GM19099 (cell line): ENCODE data around the gene ERBB2.

Source experiments
- POLR2A ChIP-seq: IDR thresholded peaks from 3 replicates; pipeline ENCODE4 v1.6.1; 2011; ENCODE audit warnings: low read depth; ENCODE audit not compliant: insufficient read length; ENCODE audit errors: extremely low read depth

ERBB2 gene

GRCh38 chr17:39699818-39700147, at the start of gene ERBB2:
Gene ERBB2, plus strand, starts transcription at chr17:39700064. Its CDS starts 175 bp downstream, at chr17:39700239.
- TF ChIP-seq POLR2A = no peak

GRCh38 chr17:39650121-39650579, 49.7 kb upstream of the ERBB2 start:
- TF ChIP-seq POLR2A = no peak

- no peak for TF ChIP-seq POLR2A
These were observed 47.8 kb upstream of the ERBB2 start for GRCh38 chr17:39651923-39652586.

DNA sequence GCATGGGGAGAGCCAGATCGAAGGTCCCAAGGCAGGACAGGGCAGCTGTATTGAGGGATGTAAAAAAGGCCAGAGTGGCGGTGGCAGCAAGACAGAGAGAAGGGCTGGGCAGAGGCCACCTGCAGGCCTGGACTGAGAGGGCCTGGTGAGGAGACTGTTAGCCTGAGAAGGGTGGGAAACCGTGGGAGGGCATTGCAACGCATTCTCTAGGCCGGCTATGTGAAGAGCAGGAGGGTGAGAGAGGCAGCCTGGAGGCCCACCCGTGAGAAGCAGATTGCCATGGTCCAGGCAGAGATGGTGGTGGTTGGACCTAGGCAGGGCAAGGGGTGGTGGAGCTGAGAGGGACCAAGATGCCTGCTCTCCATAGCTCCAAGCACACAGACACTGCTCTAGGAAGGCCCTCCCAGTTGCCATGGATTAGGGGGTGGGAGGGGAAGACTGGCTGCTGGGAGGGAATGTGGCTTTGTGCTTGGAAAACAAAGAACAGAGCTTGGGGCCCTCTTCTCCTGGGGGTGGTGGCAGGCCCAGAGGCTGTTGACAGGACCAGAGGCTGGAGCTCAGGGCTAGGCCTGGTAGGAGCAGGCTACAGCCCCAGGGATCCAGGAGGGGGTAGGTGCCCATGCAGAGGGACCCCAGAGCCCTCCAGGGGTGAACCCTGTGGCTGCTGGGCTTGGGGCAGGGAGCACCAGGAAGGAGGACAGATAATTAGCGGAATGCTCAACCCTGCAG, 47.1 kb upstream of the ERBB2 start:
- no peak for TF ChIP-seq POLR2A

- no peak for TF ChIP-seq POLR2A
These were observed 46.6 kb upstream of the ERBB2 start for GRCh38 chr17:39653316-39653661.

- TF ChIP-seq POLR2A = no peak
These were observed 46.1 kb upstream of the ERBB2 start for GRCh38 chr17:39653662-39654331.

DNA sequence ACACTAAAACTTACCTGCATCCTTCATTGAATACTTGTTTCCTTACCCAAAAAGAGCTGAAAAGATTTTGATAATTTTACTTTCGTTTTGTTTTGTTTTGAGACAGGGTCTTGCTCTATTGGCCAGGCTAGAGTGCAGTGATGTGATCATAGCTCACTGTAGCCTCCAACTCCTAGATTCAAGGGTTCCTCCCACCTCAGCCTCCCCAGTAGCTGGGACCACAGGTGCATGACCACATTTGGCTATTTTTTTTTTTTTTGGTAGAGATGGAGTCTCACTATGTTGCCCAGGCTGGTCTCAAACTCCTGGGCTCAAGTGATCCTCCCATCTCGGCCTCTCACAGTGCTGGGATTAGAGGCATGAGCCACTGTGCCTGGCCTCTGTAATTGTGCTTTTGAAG, 44.8 kb upstream of the ERBB2 start:
- TF ChIP-seq POLR2A = no peak

- TF ChIP-seq POLR2A = no peak
These were observed 41.5 kb upstream of the ERBB2 start for GRCh38 chr17:39658346-39658745.

DNA sequence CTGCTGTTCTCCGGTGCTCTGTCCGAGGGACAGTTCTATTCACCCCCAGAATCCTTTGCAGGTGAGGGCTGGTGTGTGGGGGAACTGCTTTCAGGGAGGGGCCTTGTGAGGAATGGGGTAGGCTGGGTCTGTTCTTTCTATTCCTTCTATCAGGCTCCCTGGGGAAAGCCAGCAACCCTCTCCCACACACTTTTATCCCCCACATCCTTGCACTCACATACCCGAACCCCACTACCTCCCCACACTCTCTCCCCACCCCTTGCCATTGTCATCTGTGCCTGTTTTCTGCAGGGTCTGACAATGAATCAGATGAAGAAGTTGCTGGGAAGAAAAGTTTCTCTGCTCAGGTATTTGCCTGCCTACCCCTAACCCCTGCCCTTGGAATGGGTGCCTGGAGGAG, 41.1 kb upstream of the ERBB2 start:
- TF ChIP-seq POLR2A = no peak

- no peak for TF ChIP-seq POLR2A
These were observed 40.4 kb upstream of the ERBB2 start for GRCh38 chr17:39659279-39660010.

GRCh38 chr17:39660011-39660360, 39.9 kb upstream of the ERBB2 start:
- no peak for TF ChIP-seq POLR2A

- no peak for TF ChIP-seq POLR2A
These were observed 39.2 kb upstream of the ERBB2 start for GRCh38 chr17:39660397-39661385.

GRCh38 chr17:39661744-39662541, 37.9 kb upstream of the ERBB2 start:
- no peak for TF ChIP-seq POLR2A

DNA sequence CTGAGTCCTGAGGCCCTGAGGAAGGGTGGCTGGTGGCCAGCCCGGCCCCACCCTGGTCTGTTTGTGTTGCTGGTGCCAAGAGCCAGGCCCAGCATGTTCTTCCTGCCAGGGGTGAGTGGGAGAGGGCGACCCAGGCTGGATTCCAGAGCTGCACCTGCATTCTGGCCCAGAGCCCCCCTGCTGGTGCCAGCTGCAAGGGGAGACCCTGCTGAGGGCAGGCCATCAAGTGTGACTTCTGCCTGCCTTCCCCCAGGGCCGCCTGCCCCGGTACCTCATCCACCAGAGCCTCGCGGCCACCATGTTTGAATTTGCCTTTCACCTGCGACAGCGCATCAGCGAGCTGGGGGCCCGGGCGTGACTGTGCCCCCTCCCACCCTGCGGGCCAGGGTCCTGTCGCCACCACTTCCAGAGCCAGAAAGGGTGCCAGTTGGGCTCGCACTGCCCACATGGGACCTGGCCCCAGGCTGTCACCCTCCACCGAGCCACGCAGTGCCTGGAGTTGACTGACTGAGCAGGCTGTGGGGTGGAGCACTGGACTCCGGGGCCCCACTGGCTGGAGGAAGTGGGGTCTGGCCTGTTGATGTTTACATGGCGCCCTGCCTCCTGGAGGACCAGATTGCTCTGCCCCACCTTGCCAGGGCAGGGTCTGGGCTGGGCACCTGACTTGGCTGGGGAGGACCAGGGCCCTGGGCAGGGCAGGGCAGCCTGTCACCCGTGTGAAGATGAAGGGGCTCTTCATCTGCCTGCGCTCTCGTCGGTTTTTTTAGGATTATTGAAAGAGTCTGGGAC, 37.1 kb upstream of the ERBB2 start:
- no peak for TF ChIP-seq POLR2A

DNA sequence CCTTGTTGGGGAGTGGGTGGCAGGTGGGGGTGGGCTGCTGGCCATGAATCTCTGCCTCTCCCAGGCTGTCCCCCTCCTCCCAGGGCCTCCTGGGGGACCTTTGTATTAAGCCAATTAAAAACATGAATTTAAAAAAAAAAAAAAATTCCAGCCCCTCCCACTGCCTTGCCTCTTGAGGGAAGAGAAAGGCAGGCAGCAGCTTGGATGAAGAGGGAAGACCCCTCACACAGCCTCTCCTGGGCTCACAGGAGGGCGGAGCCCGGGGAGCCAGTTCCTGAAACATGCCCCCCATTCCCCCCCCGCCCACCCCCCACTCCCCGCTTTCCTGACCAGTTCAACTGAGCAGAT, 36.5 kb upstream of the ERBB2 start:
- TF ChIP-seq POLR2A = no peak
